Lower lobe of right lung (tissue), 2 donors: ENCODE data around the gene CD38. TPM values are rescaled to one million over a fixed set of nuclear protein-coding genes. Genes with fewer than 3 reads are reported as not detected.

Experiments used
- ATAC-seq, 2 donors: fragments of 200-7000 bp; cut with Tn5 transposase; one replicate each; pipeline ENCODE4 v1.9.1; 2020 to 2022; ENCODE audit warnings: mild to moderate bottlenecking in 2 of 2, moderate library complexity in 2 of 2
- DNase-seq: peaks from one replicate; pipeline ENCODE4 v3.0.0-alpha.2; 2020
- H3K27ac ChIP-seq: fragments of 200-600 bp; one replicate; pipeline ENCODE4 v1.8.0; 2022
- H3K27me3 ChIP-seq: fragments of 200-600 bp; one replicate; pipeline ENCODE4 v1.8.0; 2022; ENCODE audit warnings: low read depth
- H3K36me3 ChIP-seq: fragments of 200-600 bp; one replicate; pipeline ENCODE4 v1.8.0; 2022; ENCODE audit warnings: mild to moderate bottlenecking
- H3K4me1 ChIP-seq: fragments of 200-600 bp; one replicate; pipeline ENCODE4 v1.8.0; 2022
- H3K4me3 ChIP-seq: fragments of 200-600 bp; one replicate; pipeline ENCODE4 v1.8.0; 2022; ENCODE audit warnings: mild to moderate bottlenecking
- H3K9me3 ChIP-seq: fragments of 200-600 bp; one replicate; pipeline ENCODE4 v1.8.0; 2022
- CTCF ChIP-seq: fragments of 200-600 bp; IDR thresholded peaks from one replicate; pipeline ENCODE4 v1.8.0; 2022; ENCODE audit warnings: antibody characterized with exemption, mild to moderate bottlenecking
- intact Hi-C: fragments of 100-400 bp; cut with DNase I; formaldehyde crosslinking; loops from one replicate; pipeline ENCODE4 v1.11.0; 2022
- total RNA-seq: library from RNA; stranded (reverse); fragmentation: NEBNext Ultra II Directional; extraction: Animal tissue kit (Norgen Biotek cat#: 25700); gene quantifications from one replicate; pipeline ENCODE4 v1.2.1, GENCODE V29; 2021
- donor health status: DM: no; HTN: yes; CAD: no; lungs with severe emphysema.

Gene CD38
- total RNA-seq, 1 donor from 2014 or later, result 8.5 TPM

- Histone ChIP-seq H3K36me3 (no peaks in the 10 kb centered on the region), H3K4me1 (no peaks in the 10 kb centered on the region), H3K27me3 (no peaks in the 10 kb centered on the region), H3K9me3 (no peaks in the 10 kb centered on the region), H3K4me3 (no peak overlapping the region), H3K27ac (no peak overlapping the region)
- intact Hi-C loops, result no loop called here
- ATAC-seq (no peak), DNase-seq (no peak)
- no peak for TF ChIP-seq CTCF
Observed at GRCh38 chr4:15847746-15848145, 69.6 kb downstream of the CD38 start.

- no peaks in the 10 kb centered on the region for H3K36me3 ChIP-seq
Observed at GRCh38 chr4:15848191-15848842, 70.2 kb downstream of the CD38 start.

GRCh38 chr4:15851969-15852368 lies 73.8 kb downstream of the CD38 start:
- no peak for DNase-seq
- Histone ChIP-seq H3K4me1 (no peaks in the 10 kb centered on the region), H3K27me3 (no peaks in the 10 kb centered on the region), H3K27ac (no peak overlapping the region), H3K9me3 (no peaks in the 10 kb centered on the region), H3K4me3 (no peak overlapping the region), H3K36me3 (no peaks in the 10 kb centered on the region)
- TF ChIP-seq CTCF, result no peak
- no peak for ATAC-seq
- intact Hi-C loops, result no loop called here

More at GRCh38 chr4:15848191-15848842, 70.2 kb downstream of the CD38 start:
- DNase-seq (no peak), ATAC-seq (no peak)
- no peaks in the 10 kb centered on the region for H3K9me3 ChIP-seq
- intact Hi-C loops, result no loop called here
- H3K4me3 ChIP-seq, result no peak overlapping the region
- no peaks in the 10 kb centered on the region for H3K27me3 ChIP-seq
- H3K27ac ChIP-seq, result no peak overlapping the region
- H3K4me1 ChIP-seq, result no peaks in the 10 kb centered on the region
- no peak for TF ChIP-seq CTCF

GRCh38 chr4:15852524-15852923 lies 74.4 kb downstream of the CD38 start:
- no peaks in the 10 kb centered on the region for H3K27me3 ChIP-seq
- H3K36me3 ChIP-seq, result no peaks in the 10 kb centered on the region
- no peaks in the 10 kb centered on the region for H3K9me3 ChIP-seq
- intact Hi-C loops, result no loop called here
- no peaks in the 10 kb centered on the region for H3K4me1 ChIP-seq
- no peak for ATAC-seq
- no peak for DNase-seq
- TF ChIP-seq CTCF, result no peak
- no peak overlapping the region for H3K4me3 ChIP-seq
- H3K27ac ChIP-seq, result no peak overlapping the region

- Histone ChIP-seq H3K36me3 (no peaks in the 10 kb centered on the region), H3K27ac (no peak overlapping the region), H3K4me1 (no peaks in the 10 kb centered on the region), H3K27me3 (no peaks in the 10 kb centered on the region), H3K9me3 (no peaks in the 10 kb centered on the region), H3K4me3 (no peak overlapping the region)
- no peak for TF ChIP-seq CTCF
- ATAC-seq (no peak), DNase-seq (no peak)
- intact Hi-C loops, result no loop called here
Observed at GRCh38 chr4:15853345-15853744, 75.2 kb downstream of the CD38 start.
